ENCODE data around the gene SRRM4. TPM values are rescaled to one million over a fixed set of nuclear protein-coding genes. Genes with fewer than 3 reads are reported as not detected.

SRRM4 gene
- total and polyA plus RNA-seq, 12 donors = 0.11 to 4.3 (median 0.67) TPM; not detected in 3

- no peak for TF ChIP-seq POLR2A (IDR thresholded peaks at IDR 0.05)
- TF ChIP-seq CTCF (IDR thresholded peaks at IDR 0.05) = no peak
- Histone ChIP-seq H3K4me1 (replicated peaks in 1 of 2) (no peaks in the 10 kb centered on the region), H3K4me3 (no peak overlapping the region), H3K27me3 (peaks cover 6% of the 10 kb centered on the region), H3K27ac (no peak overlapping the region), H3K9me3 (replicated peaks in 1 of 3) (no peaks in the 10 kb centered on the region), H3K36me3 (replicated peaks in 1 of 2) (no peaks in the 10 kb centered on the region)
- intact Hi-C loops (cut with DNase I) = no loop called here
- DNase-seq = no peak
- WGBS, 4 donors = 78 to 87% (median 82%) methylated on average over 4 to 6 of the region's 6 CpGs
Observed at GRCh38 chr12:119044094-119044493, 62.8 kb downstream of the SRRM4 start.

GRCh38 chr12:119047641-119048040, 66.3 kb downstream of the SRRM4 start:
- no peak for TF ChIP-seq CTCF (IDR thresholded peaks at IDR 0.05)
- TF ChIP-seq POLR2A (IDR thresholded peaks at IDR 0.05) = no peak
- DNase-seq = no peak
- H3K9me3 ChIP-seq (replicated peaks in 1 of 3) = no peaks in the 10 kb centered on the region
- no peaks in the 10 kb centered on the region for H3K36me3 ChIP-seq (replicated peaks in 1 of 2)
- no peaks in the 10 kb centered on the region for H3K4me1 ChIP-seq (replicated peaks in 1 of 2)
- no peaks in the 10 kb centered on the region for H3K27me3 ChIP-seq
- intact Hi-C loops (cut with DNase I) = no loop called here
- 57 to 74% (median 65%) methylated on average over 2 of the region's 2 CpGs for WGBS, 4 donors
- no peak overlapping the region for H3K27ac ChIP-seq
- H3K4me3 ChIP-seq = no peak overlapping the region

GRCh38 chr12:119050663-119051062, 69.3 kb downstream of the SRRM4 start:
- H3K27ac ChIP-seq = no peak overlapping the region
- H3K36me3 ChIP-seq (replicated peaks in 1 of 2) = no peaks in the 10 kb centered on the region
- H3K27me3 ChIP-seq = no peaks in the 10 kb centered on the region
- H3K4me3 ChIP-seq = no peak overlapping the region
- intact Hi-C loops (cut with DNase I) = no loop called here
- no peak for DNase-seq
- H3K9me3 ChIP-seq (replicated peaks in 1 of 3) = no peaks in the 10 kb centered on the region
- no peak for TF ChIP-seq CTCF (IDR thresholded peaks at IDR 0.05)
- no peak for TF ChIP-seq POLR2A (IDR thresholded peaks at IDR 0.05)
- no peaks in the 10 kb centered on the region for H3K4me1 ChIP-seq (replicated peaks in 1 of 2)

- Histone ChIP-seq H3K4me1 (replicated peaks in 1 of 2) (no peaks in the 10 kb centered on the region), H3K9me3 (replicated peaks in 1 of 3) (no peaks in the 10 kb centered on the region), H3K27ac (no peak overlapping the region), H3K27me3 (no peaks in the 10 kb centered on the region), H3K36me3 (replicated peaks in 1 of 2) (no peaks in the 10 kb centered on the region), H3K4me3 (no peak overlapping the region)
- intact Hi-C loops (cut with DNase I) = no loop called here
- no peak for DNase-seq
- 67 to 79% (median 72%) methylated on average over 4 of the region's 4 CpGs for WGBS, 4 donors
- no peak for TF ChIP-seq CTCF (IDR thresholded peaks at IDR 0.05)
- no peak for TF ChIP-seq POLR2A (IDR thresholded peaks at IDR 0.05)
Observed at GRCh38 chr12:119051474-119051873, 70.1 kb downstream of the SRRM4 start.
